ENCODE data around the gene C6.

Gene C6

DNA sequence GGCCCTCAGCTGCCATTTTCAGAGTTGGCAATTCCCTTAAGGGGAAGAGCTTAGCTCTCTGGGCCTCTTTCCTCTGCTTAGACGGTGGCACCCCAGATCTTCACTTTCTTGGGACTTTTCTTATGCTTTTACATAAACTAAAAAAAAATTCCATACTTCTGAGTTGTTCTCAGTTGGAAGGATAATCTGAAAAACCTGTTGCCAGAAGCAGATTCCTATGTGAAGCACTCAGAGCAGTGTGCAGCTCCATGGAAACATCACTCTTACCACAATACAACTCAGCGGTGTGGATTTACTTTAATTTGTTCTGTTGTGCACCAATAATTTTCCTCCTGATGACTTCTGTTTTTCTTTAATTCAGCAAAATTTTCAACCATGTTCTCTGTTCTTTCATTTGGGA is 98.1 kb downstream of the C6 start:
- no peak for DNase-seq

DNA sequence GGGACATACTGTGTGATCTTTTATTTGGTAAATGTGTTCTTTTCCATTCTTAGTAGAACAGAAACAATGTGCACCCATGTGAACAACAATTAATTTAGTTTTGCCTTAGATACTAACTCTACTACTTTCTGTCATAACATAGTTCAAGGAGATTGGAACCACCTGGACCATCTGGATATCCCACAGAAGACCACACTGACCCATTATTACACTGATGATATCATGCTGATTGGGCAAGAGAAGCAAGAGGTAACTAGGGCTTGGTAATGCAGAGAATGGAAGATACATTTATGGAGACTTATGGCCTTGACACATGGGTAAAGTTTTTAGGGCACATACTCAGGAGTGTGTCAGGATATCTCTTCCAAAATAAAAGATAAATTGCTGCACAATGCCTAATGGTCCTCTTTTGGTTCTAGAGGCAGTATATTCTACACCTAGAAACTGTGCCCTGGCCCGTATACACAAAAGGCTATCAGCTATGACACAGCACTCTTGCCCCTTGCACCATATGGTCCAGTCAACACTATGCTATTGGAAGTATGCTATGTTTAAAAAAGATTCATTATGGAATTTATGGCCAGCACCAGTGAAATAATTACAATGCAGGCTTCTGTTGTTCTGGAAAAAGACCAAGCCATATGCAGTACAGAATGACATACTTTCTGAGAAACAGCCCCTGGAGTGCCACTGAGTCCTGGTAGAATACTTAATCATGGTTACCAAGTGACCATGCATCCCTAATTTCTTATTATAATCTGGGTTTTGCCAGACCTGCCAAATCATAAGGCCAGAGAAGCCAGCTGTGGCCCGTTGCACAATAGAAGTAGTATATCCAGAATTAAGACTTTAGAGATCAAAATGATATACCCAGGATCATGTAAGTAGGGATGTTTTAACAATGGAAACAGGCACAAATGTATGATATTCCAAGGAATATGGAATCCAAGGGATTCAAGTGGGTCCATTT is 100.6 kb downstream of the C6 start:
- no peak for DNase-seq

DNA sequence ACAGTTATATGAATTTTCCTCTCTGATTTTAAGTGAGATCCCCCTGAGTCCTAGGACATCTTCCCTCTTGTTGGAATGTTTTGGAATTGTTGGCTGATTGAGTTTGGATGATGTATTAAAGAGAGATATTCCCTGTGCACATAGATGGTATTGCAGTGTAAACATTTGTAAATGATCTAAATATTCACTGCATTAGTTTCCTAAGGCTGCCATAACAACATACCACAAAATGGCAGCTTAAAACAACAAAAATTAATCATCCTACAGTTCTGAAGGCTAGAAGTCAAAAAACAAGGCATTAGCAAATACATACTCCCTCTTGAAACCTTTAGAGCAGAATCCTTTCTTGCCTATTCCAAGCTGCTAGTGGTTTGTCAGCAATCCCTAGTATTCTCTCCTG is 104.1 kb downstream of the C6 start:
- no peak for DNase-seq

- DNase-seq: no peak
Measured at GRCh38 chr5:41102341-41102740, 111.0 kb downstream of the C6 start.

- DNase-seq: no peak
Measured at GRCh38 chr5:41097642-41098041, 115.7 kb downstream of the C6 start.

DNA sequence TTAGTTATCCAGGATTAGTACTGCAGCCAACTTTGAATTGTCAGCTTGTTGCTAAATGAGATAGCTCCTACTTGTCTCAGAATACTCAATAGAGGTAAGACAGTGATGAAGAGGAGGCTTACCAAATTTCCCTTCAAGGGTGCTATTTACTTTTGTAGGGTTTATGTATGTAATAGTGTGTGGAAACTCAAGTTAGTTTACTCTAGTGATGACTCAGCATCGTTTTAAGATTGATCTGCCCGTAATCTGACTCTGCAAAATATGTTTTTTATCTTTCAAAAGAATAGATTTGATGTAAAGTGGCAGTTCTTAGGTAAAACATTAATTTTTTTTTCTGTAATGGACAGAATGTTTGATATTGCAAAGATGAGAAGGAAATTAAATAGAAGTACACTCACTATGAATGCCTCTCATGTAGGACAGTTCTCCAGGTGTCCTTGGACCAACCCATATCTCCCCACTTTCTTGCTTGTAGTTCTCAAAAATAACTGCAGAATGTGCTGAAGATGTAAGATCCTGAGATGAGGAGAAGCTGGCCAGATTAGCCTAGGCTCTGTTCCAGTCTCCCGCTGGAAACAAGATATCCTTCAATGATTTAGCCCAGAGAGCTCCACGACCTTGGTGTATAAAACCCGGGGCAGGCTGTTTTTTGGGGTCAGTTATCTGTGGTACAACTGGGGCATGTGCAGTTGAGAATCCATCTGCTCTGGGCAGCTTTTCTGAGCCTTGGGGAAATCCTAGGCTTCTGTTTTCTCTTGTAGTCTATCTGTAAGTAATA is 117.8 kb downstream of the C6 start:
- DNase-seq: no peak

- no peak for DNase-seq
Measured at GRCh38 chr5:41094871-41095270, 118.5 kb downstream of the C6 start.

- DNase-seq: no peak
Measured at GRCh38 chr5:41093803-41094202, 119.5 kb downstream of the C6 start.
